RWPE2 (cell line): Measurements from ENCODE around the gene KIF16B.

Experiments used
- ATAC-seq: fragments of 200-7000 bp; cut with Tn5 transposase; 3 replicates; pipeline ENCODE4 v1.9.1; 2021; ENCODE audit warnings: low read depth
- DNase-seq: peaks from one replicate; pipeline ENCODE4 v3.0.0-alpha.2; 2020; ENCODE audit warnings: low spot score
- H3K27ac ChIP-seq: fragments of 450-650 bp; 2 replicates; pipeline ENCODE4 v1.5.1; 2017; ENCODE audit warnings: mild to moderate bottlenecking; ENCODE audit not compliant: poor library complexity, severe bottlenecking
- H3K27me3 ChIP-seq: fragments of 250-450 bp; sonication (Bioruptor Pico); 2 replicates; pipeline ENCODE4 v1.5.1; 2021; ENCODE audit warnings: mild to moderate bottlenecking, moderate library complexity; ENCODE audit not compliant: insufficient read depth, poor library complexity, severe bottlenecking
- H3K36me3 ChIP-seq: fragments of 250-450 bp; sonication (Bioruptor Pico); 2 replicates; pipeline ENCODE4 v1.5.1; 2020; ENCODE audit warnings: low read depth, mild to moderate bottlenecking, moderate library complexity
- H3K4me1 ChIP-seq: fragments of 250-450 bp; sonication (Bioruptor Pico); 2 replicates; pipeline ENCODE4 v1.5.1; 2021; ENCODE audit warnings: mild to moderate bottlenecking, moderate library complexity; ENCODE audit not compliant: insufficient read depth, poor library complexity, severe bottlenecking
- H3K4me3 ChIP-seq: fragments of 250-450 bp; sonication (Bioruptor Pico); 2 replicates; pipeline ENCODE4 v1.5.1; 2021; ENCODE audit warnings: mild to moderate bottlenecking, moderate library complexity; ENCODE audit not compliant: severe bottlenecking
- H3K9me3 ChIP-seq: fragments of 250-450 bp; sonication (Bioruptor Pico); 2 replicates; pipeline ENCODE4 v1.5.1; 2021; ENCODE audit warnings: mild to moderate bottlenecking, moderate library complexity; ENCODE audit not compliant: severe bottlenecking
- TF ChIP-seq, protein P1 (sequence below): fragments of 450-650 bp; IDR thresholded peaks from one replicate; pipeline ENCODE4 v1.5.1; 2017; ENCODE audit warnings: mild to moderate bottlenecking, moderate library complexity; ENCODE audit not compliant: poor library complexity, severe bottlenecking

Gene KIF16B

DNA sequence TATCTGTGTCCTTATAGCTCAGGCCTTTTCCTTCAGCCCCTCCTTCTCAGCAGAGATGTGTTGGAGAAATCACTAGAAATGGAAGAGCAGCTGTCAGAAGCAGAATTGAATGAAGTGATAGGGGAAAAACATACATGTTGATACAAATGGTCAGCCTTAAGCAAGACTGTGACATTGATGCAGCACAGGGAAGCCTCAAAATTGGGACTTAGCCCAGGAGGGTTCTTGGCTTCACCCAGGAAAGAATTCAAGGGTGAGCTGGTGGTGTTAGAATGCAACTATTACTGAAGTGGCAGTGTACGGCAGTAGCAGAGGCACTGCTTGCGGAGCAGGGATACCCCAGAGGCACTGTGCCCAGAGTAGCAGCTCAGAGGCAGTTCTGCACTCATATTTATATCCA lies 8.0 kb upstream of the KIF16B start:
- DNase-seq (no peak), ATAC-seq (no peak)
- Histone ChIP-seq H3K4me1 (peaks cover 12% of the 10 kb centered on the region), H3K36me3 (no peaks in the 10 kb centered on the region), H3K27me3 (no peaks in the 10 kb centered on the region), H3K4me3 (no peak overlapping the region), H3K9me3 (no peaks in the 10 kb centered on the region), H3K27ac (no peak overlapping the region)
- TF ChIP-seq, protein P1, sequence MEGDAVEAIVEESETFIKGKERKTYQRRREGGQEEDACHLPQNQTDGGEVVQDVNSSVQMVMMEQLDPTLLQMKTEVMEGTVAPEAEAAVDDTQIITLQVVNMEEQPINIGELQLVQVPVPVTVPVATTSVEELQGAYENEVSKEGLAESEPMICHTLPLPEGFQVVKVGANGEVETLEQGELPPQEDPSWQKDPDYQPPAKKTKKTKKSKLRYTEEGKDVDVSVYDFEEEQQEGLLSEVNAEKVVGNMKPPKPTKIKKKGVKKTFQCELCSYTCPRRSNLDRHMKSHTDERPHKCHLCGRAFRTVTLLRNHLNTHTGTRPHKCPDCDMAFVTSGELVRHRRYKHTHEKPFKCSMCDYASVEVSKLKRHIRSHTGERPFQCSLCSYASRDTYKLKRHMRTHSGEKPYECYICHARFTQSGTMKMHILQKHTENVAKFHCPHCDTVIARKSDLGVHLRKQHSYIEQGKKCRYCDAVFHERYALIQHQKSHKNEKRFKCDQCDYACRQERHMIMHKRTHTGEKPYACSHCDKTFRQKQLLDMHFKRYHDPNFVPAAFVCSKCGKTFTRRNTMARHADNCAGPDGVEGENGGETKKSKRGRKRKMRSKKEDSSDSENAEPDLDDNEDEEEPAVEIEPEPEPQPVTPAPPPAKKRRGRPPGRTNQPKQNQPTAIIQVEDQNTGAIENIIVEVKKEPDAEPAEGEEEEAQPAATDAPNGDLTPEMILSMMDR, result no peak

DNA sequence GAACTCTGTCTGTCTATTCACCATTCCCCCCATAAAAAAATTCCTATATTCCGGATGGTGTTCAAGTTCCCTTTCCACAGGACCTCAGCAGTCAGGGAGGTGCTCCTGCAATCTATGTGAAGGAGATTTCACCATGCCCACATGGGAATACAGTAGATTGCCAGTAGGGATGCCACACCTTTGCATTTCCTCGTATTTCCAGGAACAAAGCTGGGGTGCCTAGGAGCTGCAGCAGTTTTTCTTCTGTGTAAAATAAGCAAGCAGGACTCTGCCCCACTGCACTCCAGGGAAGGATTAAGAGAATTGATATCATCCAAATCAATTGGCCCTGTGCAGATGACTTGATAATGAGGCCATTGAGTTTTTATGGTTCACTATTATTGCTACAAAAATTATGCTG lies 7.4 kb upstream of the KIF16B start:
- ATAC-seq, result peak; percentile 11; the same call in 2 of the 3 replicates
- TF ChIP-seq, protein P1, result no peak
- Histone ChIP-seq H3K4me1 (peaks cover 12% of the 10 kb centered on the region), H3K9me3 (no peaks in the 10 kb centered on the region), H3K27me3 (no peaks in the 10 kb centered on the region), H3K27ac (no peak overlapping the region), H3K4me3 (no peak overlapping the region), H3K36me3 (no peaks in the 10 kb centered on the region)
- no peak for DNase-seq

DNA sequence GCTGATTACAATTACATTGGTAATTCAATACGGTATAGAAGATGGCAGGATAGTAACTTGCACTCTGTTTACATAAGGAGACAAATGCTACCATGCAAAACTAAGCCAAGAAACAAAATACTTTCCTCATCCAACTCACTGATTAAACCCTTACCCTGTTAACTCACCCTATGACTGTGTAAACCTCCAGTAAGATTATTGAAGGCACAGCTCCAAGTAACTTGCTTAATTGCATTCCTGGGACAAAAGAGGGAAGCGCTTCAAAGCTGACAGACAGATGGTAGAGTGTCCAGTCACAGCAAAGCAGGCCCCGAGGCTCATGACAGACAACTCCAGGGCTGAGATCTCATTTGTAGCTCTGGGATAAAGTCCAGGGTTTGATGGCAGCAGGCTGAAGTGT lies 6.9 kb upstream of the KIF16B start:
- peaks cover 12% of the 10 kb centered on the region for H3K4me1 ChIP-seq
- H3K27me3 ChIP-seq, result no peaks in the 10 kb centered on the region
- no peaks in the 10 kb centered on the region for H3K9me3 ChIP-seq
- H3K36me3 ChIP-seq, result no peaks in the 10 kb centered on the region
- TF ChIP-seq, protein P1, result no peak
- H3K4me3 ChIP-seq, result no peak overlapping the region
- ATAC-seq (peak; percentile 97), DNase-seq (no peak)
- no peak overlapping the region for H3K27ac ChIP-seq

DNA sequence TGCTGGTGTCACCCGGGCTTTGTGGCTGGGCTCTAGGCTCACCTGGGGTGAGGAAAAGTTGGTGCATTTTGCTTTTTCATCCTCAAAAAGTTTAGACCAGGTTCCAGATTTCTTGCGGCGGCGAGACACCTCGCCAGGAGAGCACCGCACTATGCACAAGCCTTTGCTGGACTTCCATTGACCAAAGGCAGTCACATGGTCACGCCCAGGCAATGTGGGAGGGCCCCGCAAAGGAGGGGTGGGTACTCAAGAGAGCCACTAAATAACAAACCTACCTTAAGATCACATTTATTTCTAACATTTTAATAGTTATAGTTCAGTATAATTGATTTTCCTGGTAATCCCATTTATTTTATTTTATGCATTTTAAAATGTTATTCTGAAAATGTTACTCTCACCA lies 3.0 kb upstream of the KIF16B start:
- H3K36me3 ChIP-seq, result no peaks in the 10 kb centered on the region
- H3K4me1 ChIP-seq, result peaks cover 15% of the 10 kb centered on the region
- no peak for ATAC-seq
- DNase-seq, result no peak
- H3K27me3 ChIP-seq, result no peaks in the 10 kb centered on the region
- H3K4me3 ChIP-seq, result no peak overlapping the region
- H3K27ac ChIP-seq, result no peak overlapping the region
- TF ChIP-seq, protein P1, result no peak
- no peaks in the 10 kb centered on the region for H3K9me3 ChIP-seq

DNA sequence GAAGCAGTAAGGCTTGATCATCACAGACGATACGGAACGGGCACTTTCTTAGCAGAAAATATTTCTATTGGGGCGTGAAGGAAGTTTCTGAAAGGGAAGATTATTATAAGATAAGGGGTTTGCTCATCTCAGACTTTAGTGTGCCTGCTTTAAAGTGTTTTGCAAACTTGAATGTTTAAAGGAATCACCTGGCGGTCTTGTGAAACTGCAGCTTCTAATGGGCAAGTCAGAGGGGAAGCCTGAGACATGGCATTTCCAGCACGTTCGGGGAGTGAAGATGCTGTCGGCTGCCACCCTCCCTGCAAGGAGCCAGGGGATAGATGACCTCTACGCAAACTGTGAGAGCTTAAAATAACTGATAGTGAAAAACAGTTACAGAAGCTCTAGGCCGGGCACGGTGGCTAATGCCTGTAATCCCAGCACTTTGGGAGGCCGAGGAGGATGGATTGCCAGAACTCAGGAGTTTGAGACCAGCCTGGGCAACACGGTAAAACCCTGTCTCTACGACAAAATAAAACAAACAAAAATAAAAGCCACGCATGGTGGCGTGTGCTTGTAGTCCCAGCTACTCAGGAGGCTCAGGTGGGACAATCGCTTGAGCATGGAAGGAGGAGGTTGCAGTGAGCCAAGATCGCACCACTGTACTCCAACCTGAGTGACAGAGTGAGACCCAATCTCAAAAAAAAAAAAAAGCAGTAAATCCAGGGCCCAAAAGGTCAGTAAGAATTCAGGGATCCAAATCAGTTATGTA lies 2.3 kb upstream of the KIF16B start:
- TF ChIP-seq, protein P1, result no peak
- no peak for DNase-seq
- no peaks in the 10 kb centered on the region for H3K36me3 ChIP-seq
- no peaks in the 10 kb centered on the region for H3K9me3 ChIP-seq
- H3K4me3 ChIP-seq, result peak overlapping the region; percentile 42
- H3K4me1 ChIP-seq, result peaks cover 13% of the 10 kb centered on the region
- H3K27ac ChIP-seq, result no peak overlapping the region
- ATAC-seq, result no peak
- no peaks in the 10 kb centered on the region for H3K27me3 ChIP-seq
